ENCODE results near the gene AK1.
A peak's percentile ranks its signal among the peaks of the same experiment; 100 is the strongest.

AK1 gene

GRCh38 chr9:127876026-127876763, 1.3 kb downstream of the AK1 start:
- TF ChIP-seq CTCF (IDR thresholded peaks at IDR 0.05), result no peak
- Histone ChIP-seq H3K27ac (peak overlapping the region; percentile 73 to 93), H3K4me3 (peak overlapping the region; percentile 79)
- no peak for DNase-seq (ENCODE audit: low spot score)

- Histone ChIP-seq H3K4me3 (peak overlapping the region; percentile 79), H3K27ac (peak overlapping the region; percentile 73 to 93)
- TF ChIP-seq CTCF (IDR thresholded peaks at IDR 0.05), result no peak
- no peak for DNase-seq (ENCODE audit: low spot score)
Measured at GRCh38 chr9:127875306-127875966, 2.0 kb downstream of the AK1 start.

GRCh38 chr9:127874301-127875221, 2.9 kb downstream of the AK1 start:
- no peak for DNase-seq (ENCODE audit: low spot score)
- Histone ChIP-seq H3K4me3 (peak overlapping the region; percentile 79), H3K27ac (peak overlapping the region; percentile 73 to 93)
- TF ChIP-seq CTCF (IDR thresholded peaks at IDR 0.05), result no peak

- TF ChIP-seq CTCF (IDR thresholded peaks at IDR 0.05), result no peak
- Histone ChIP-seq H3K4me3 (peak overlapping the region; percentile 79), H3K27ac (peak overlapping the region; percentile 73 to 93)
- peak; percentile 89 for DNase-seq (ENCODE audit: low spot score)
Measured at GRCh38 chr9:127873886-127874285, 3.6 kb downstream of the AK1 start.

GRCh38 chr9:127873223-127873691, 4.2 kb downstream of the AK1 start:
- H3K27ac ChIP-seq, result peak overlapping the region; percentile 73 to 93

More at GRCh38 chr9:127873223-127873691, 4.2 kb downstream of the AK1 start:
- TF ChIP-seq CTCF (IDR thresholded peaks at IDR 0.05), result no peak
- peak overlapping the region; percentile 79 for H3K4me3 ChIP-seq
- no peak for DNase-seq (ENCODE audit: low spot score)

All from coronary artery (tissue), 2 donors.